ENCODE data around the gene TRPM7. TPM values are rescaled to one million over a fixed set of nuclear protein-coding genes. Genes with fewer than 3 reads are reported as not detected.
A peak's percentile ranks its signal among the peaks of the same experiment; 100 is the strongest.
"Not testable (repeated sequence)": the region's sequence is repeated elsewhere in the genome, so short reads cannot be mapped to it uniquely, and the experiment has no call there.

TRPM7 gene
- total RNA-seq, 2 donors from 2014 or later, result 36.8 to 36.9 TPM

GRCh38 chr15:50675535-50676144, 11.0 kb downstream of the TRPM7 start:
- DNase-seq (no peak), ATAC-seq (peak; percentile 33)
- intact Hi-C loops (cut with DNase I, micrococcal nuclease), result loop anchor here in 1 of 2 donors (5.0 kb wide), 1 partner anchor 197 kb away; no protein-coding TSS in a partner anchor

DNA sequence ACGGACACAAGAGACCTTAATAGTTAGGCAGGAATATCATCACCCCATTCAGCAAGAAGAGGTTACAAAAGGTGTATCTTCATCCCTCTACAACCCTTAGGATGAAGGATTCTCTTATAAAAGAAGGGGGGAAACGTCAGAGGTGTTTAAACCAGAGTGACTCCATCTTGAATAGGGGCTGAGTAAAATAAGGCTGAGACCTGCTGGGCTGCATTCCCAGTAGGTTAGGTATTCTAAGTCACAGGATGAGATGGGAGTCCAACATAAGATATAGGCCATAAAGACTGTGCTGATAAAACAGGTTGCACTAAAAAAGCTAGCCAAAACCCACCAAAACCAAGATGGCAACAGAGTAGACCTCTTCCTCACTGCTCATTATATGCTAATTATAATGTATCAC, 16.5 kb downstream of the TRPM7 start:
- DNase-seq (no peak), ATAC-seq (no peak)

GRCh38 chr15:50669611-50670010, 17.0 kb downstream of the TRPM7 start:
- ATAC-seq (no peak), DNase-seq (no peak)
- intact Hi-C loops (cut with DNase I, micrococcal nuclease), result no loop called here

More for the DNA sequence above, 16.5 kb downstream of the TRPM7 start:
- intact Hi-C loops (cut with DNase I, micrococcal nuclease), result no loop called here

GRCh38 chr15:50665938-50666337, 20.7 kb downstream of the TRPM7 start:
- DNase-seq (no peak), ATAC-seq (no peak)
- intact Hi-C loops (cut with DNase I, micrococcal nuclease), result no loop called here

DNA sequence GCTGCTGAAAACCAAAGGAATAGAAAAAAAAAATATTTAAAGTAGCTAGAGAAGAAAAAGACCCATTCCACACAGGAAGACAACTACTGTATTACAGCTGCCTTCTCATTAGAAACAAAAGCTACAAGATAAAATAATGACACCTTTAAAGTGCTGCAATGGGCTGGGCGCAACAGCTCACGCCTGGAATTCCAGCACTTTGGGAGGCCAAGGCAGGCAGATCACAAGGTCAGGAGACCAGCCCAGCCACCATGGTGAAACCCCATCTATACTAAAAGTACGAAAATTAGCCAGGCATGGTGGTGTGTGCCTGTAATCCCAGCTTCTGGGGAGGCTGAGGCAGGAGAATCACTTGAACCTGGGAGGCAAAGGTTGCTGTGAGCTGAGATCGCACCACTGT, 31.0 kb downstream of the TRPM7 start:
- intact Hi-C loops (cut with DNase I, micrococcal nuclease), result no loop called here
- ATAC-seq, result no peak
- no peak for DNase-seq

DNA sequence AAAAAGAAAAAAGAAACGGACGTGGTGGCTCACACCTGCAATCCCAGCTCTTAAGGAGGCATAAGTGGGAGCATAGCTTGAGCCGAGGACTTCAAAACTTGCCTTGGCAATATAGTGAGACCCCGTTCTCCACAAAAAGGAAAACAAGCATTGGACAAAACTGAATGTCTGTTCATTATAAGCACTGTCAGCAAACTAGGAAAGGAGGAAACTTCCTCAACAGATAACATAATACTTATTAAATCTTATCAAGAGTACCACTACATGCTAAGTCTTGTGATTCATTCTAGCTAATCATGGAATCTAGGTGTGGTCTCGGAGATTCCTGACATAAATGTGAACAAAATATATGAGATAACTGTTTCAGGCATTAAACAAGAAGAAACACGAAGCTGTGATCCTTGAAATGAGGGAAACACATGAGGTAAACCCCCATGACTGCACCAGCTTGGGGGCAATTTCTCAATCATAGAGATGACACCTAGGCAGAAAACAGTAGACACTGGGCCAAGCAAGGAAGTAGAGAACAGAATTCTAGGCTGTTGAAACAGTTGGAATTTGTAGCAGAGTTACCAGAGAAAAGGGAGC, 33.3 kb downstream of the TRPM7 start:
- no peak for ATAC-seq
- DNase-seq, result no peak

GRCh38 chr15:50652671-50653070, 33.9 kb downstream of the TRPM7 start:
- intact Hi-C loops (cut with DNase I, micrococcal nuclease), result no loop called here
- DNase-seq (no peak), ATAC-seq (no peak)

More for the DNA sequence above, 33.3 kb downstream of the TRPM7 start:
- intact Hi-C loops (cut with DNase I, micrococcal nuclease), result no loop called here

- no peak for DNase-seq
- intact Hi-C loops (cut with DNase I, micrococcal nuclease), result loop anchor here in 1 of 2 donors (10.0 kb wide), 1 partner anchor 47 kb away; no protein-coding TSS in a partner anchor
- no peak for ATAC-seq
Observed at GRCh38 chr15:50641318-50641717, 45.3 kb downstream of the TRPM7 start.

GRCh38 chr15:50636146-50636545, 50.5 kb downstream of the TRPM7 start:
- DNase-seq (no peak), ATAC-seq (no peak)
- intact Hi-C loops (cut with DNase I, micrococcal nuclease), result no loop called here

- no peak for ATAC-seq
- intact Hi-C loops (cut with DNase I, micrococcal nuclease), result no loop called here
- DNase-seq, result no peak
Observed at GRCh38 chr15:50633653-50634052, 52.9 kb downstream of the TRPM7 start.

GRCh38 chr15:50628421-50628820, 58.2 kb downstream of the TRPM7 start:
- ATAC-seq (no peak), DNase-seq (no peak)
- intact Hi-C loops (cut with DNase I, micrococcal nuclease), result no loop called here

GRCh38 chr15:50627351-50628055, 59.1 kb downstream of the TRPM7 start:
- DNase-seq (no peak), ATAC-seq (no peak)
- intact Hi-C loops (cut with DNase I, micrococcal nuclease), result no loop called here

- intact Hi-C loops (cut with DNase I, micrococcal nuclease), result no loop called here
- no peak for ATAC-seq
- DNase-seq, result no peak
Observed at GRCh38 chr15:50624616-50625168, 61.9 kb downstream of the TRPM7 start.

DNA sequence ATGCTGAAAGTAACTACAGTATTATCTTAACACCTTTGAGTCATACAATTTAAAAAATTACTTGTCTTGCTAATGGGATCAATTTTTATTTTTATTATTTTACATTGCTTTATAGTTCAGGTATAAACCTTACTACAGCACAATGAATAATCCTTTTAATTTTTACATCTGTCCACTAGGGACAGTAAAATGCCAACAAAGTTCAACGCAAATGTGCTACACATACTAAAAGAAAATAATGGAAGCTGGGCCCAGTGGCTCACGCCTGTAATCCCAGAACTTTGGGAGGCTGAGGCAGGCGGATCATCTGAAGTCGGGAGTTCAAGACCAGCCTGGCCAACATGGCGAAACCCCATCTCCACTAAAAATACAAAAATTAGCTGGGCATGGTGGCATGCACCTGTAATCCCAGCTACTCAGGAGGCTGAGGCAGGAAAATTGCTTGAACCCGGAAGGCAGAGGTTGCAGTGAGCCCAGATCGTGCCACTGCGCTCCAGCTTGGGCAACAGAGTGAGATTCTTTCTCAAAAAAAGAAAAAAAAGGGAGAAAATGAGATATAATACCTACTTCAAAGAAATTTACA, 64.1 kb downstream of the TRPM7 start:
- intact Hi-C loops (cut with DNase I, micrococcal nuclease); DNase-seq: not testable (repeated sequence)
- peak; percentile 60 for ATAC-seq

DNA sequence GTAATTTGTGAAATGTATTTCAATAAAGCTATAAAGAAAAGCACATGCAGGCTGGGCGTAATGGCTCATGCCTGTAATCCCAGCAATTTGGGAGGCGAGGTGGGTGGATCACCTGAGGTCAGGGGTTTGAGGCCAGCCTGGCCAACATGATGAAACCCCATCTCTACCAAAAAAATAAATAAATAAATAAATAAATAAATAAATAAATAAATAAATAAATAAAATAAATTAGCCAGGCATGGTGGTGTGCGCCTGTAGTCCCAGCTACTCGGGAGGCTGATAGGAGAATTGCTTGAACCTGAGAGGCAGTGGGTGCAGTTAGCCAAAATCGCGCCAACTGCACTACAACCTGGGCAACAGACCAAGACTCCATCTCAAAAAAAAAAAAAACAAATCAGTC, 69.6 kb downstream of the TRPM7 start:
- ATAC-seq; intact Hi-C loops (cut with DNase I, micrococcal nuclease); DNase-seq: not testable (repeated sequence)

- DNase-seq; intact Hi-C loops (cut with DNase I, micrococcal nuclease); ATAC-seq: not testable (repeated sequence)
Observed at GRCh38 chr15:50616554-50616953, 70.0 kb downstream of the TRPM7 start.

GRCh38 chr15:50613600-50613999, 73.0 kb downstream of the TRPM7 start:
- no peak for DNase-seq
- intact Hi-C loops (cut with DNase I, micrococcal nuclease), result no loop called here
- no peak for ATAC-seq

DNA sequence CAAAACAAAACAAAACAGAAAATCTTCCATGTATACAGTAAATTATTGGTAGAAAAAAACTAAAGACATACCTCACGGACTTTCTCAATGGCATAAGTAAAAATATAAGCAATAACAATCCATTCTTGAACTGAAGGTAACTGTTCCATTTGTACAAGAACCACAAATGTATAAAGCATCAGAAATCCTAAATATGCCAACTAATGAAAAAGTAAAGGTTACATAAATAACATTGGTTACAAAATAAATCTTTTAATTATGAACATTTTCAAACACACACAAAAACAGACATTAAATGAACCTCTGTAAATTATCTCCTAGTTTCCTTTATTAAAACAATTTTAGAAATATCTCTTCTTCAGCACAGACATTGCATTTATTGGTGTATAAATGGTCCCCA, 79.5 kb downstream of the TRPM7 start:
- intact Hi-C loops (cut with DNase I, micrococcal nuclease), result no loop called here
- no peak for ATAC-seq
- no peak for DNase-seq

- no peak for ATAC-seq
- intact Hi-C loops (cut with DNase I, micrococcal nuclease), result no loop called here
- DNase-seq, result no peak
Observed at GRCh38 chr15:50605462-50605861, 81.1 kb downstream of the TRPM7 start.
